ENCODE measurements around the gene SDS. TPM values are rescaled to one million over a fixed set of nuclear protein-coding genes. Genes with fewer than 3 reads are reported as not detected.

SDS gene
- total and polyA plus RNA-seq, 2 experiments from 2014 or later: 0.57 TPM; not detected in 1

GRCh38 chr12:113371808-113372207 is 31.9 kb downstream of the SDS start:
- TF ChIP-seq ZNF331 (CRISPR knock-in tag; IDR thresholded peaks at IDR 0.05; ENCODE audit: low read depth) (no peak), NANOG (IDR thresholded peaks at IDR 0.05; ENCODE audit: borderline replicate concordance) (no peak), CREB1 (CRISPR knock-in tag; IDR thresholded peaks at IDR 0.05; ENCODE audit: low read depth) (no peak), EZH2 (IDR thresholded peaks at IDR 0.05; ENCODE audit: low read depth, unreplicated experiment) (no peak), STAT1 (IDR thresholded peaks at IDR 0.05; ENCODE audit: unreplicated experiment) (no peak), CTCF (conservative IDR thresholded peaks at IDR 0.05; ENCODE audit: low read depth in 2 of 2) (no peak), ZNF462 (CRISPR knock-in tag; IDR thresholded peaks at IDR 0.05) (no peak), ZNF114 (CRISPR knock-in tag; IDR thresholded peaks at IDR 0.05) (no peak), JUNB (IDR thresholded peaks at IDR 0.05; ENCODE audit: unreplicated experiment) (no peak), ETS1 (IDR thresholded peaks at IDR 0.05) (no peak), POLR2AphosphoS5 (IDR thresholded peaks at IDR 0.05; ENCODE audit: low read depth) (no peak), EZH2phosphoT487 (IDR thresholded peaks at IDR 0.05; ENCODE audit: unreplicated experiment) (no peak), REST (IDR thresholded peaks at IDR 0.05; ENCODE audit: unreplicated experiment) (no peak)
- Mint-ChIP-seq H3K4me3 (no peak overlapping the region), H3K27me3 (ENCODE audit: insufficient read depth, low read depth, poor library complexity) (peaks cover 4% of the 10 kb centered on the region), H3K36me3 (ENCODE audit: low read depth) (peaks cover 17% of the 10 kb centered on the region), H3K9me3 (no peaks in the 10 kb centered on the region; the same call in 2 of the 3 replicates), H3K27ac (no peak overlapping the region), H3K4me1 (no peaks in the 10 kb centered on the region; the same call in 2 of the 3 replicates)
- Histone ChIP-seq H3K36me3 (ENCODE audit: insufficient read depth) (no peaks in the 10 kb centered on the region), H3F3A (replicated peaks; ENCODE audit: low read depth) (no peaks in the 10 kb centered on the region), H3K4me2 (no peak overlapping the region), H3K27me3 (ENCODE audit: insufficient read depth) (no peaks in the 10 kb centered on the region), H2AFZ (no peak overlapping the region), H3K79me2 (replicated peaks; ENCODE audit: insufficient read depth) (no peaks in the 10 kb centered on the region), H3K9me2 (ENCODE audit: insufficient read depth) (no peaks in the 10 kb centered on the region), H4K20me1 (replicated peaks; ENCODE audit: insufficient read depth) (no peaks in the 10 kb centered on the region; the same call in 1 of the 2 replicates), H3K4me3 (no peak overlapping the region), H3K27ac (ENCODE audit: low read depth) (no peak overlapping the region), H3K4me1 (ENCODE audit: insufficient read depth) (no peaks in the 10 kb centered on the region)
- ATAC-seq: no peak
- DNase-seq (ENCODE audit: low spot score): no peak

Data from GM23338 (cell line).